IPS-11a (cell line): Measurements from ENCODE around the gene RIMBP2.

Source experiments
- H3K4me3 ChIP-seq: one replicate; pipeline ENCODE4 v1.5.1; 2013; ENCODE audit warnings: low read depth, low read length, control low read depth

Gene RIMBP2

GRCh38 chr12:130639476-130640424 is 76.3 kb downstream of the RIMBP2 start:
- no peak overlapping the region for H3K4me3 ChIP-seq

GRCh38 chr12:130636370-130636769 is 79.7 kb downstream of the RIMBP2 start:
- H3K4me3 ChIP-seq = no peak overlapping the region

- no peak overlapping the region for H3K4me3 ChIP-seq
These were observed 81.2 kb downstream of the RIMBP2 start for GRCh38 chr12:130634866-130635265.

GRCh38 chr12:130633771-130634170 is 82.3 kb downstream of the RIMBP2 start:
- no peak overlapping the region for H3K4me3 ChIP-seq

GRCh38 chr12:130632642-130633041 is 83.5 kb downstream of the RIMBP2 start:
- no peak overlapping the region for H3K4me3 ChIP-seq

GRCh38 chr12:130628304-130628703 is 87.8 kb downstream of the RIMBP2 start:
- no peak overlapping the region for H3K4me3 ChIP-seq

- H3K4me3 ChIP-seq = no peak overlapping the region
These were observed 88.9 kb downstream of the RIMBP2 start for GRCh38 chr12:130627175-130627574.

- H3K4me3 ChIP-seq = no peak overlapping the region
These were observed 89.5 kb downstream of the RIMBP2 start for GRCh38 chr12:130626601-130627000.

- no peak overlapping the region for H3K4me3 ChIP-seq
These were observed 90.9 kb downstream of the RIMBP2 start for GRCh38 chr12:130625201-130625600.

- no peak overlapping the region for H3K4me3 ChIP-seq
These were observed 93.3 kb downstream of the RIMBP2 start for GRCh38 chr12:130622803-130623202.

GRCh38 chr12:130621696-130622298 is 94.3 kb downstream of the RIMBP2 start:
- no peak overlapping the region for H3K4me3 ChIP-seq

- H3K4me3 ChIP-seq = no peak overlapping the region
These were observed 95.3 kb downstream of the RIMBP2 start for GRCh38 chr12:130620756-130621155.

- H3K4me3 ChIP-seq = no peak overlapping the region
These were observed 95.8 kb downstream of the RIMBP2 start for GRCh38 chr12:130620281-130620680.

- no peak overlapping the region for H3K4me3 ChIP-seq
These were observed 96.6 kb downstream of the RIMBP2 start for GRCh38 chr12:130619385-130620001.

GRCh38 chr12:130617219-130617618 is 98.9 kb downstream of the RIMBP2 start:
- H3K4me3 ChIP-seq = no peak overlapping the region

GRCh38 chr12:130615861-130616345 is 100.2 kb downstream of the RIMBP2 start:
- no peak overlapping the region for H3K4me3 ChIP-seq

- H3K4me3 ChIP-seq = no peak overlapping the region
These were observed 101.6 kb downstream of the RIMBP2 start for GRCh38 chr12:130614530-130614905.

- no peak overlapping the region for H3K4me3 ChIP-seq
These were observed 102.1 kb downstream of the RIMBP2 start for GRCh38 chr12:130613831-130614529.

GRCh38 chr12:130613131-130613530 is 103.0 kb downstream of the RIMBP2 start:
- H3K4me3 ChIP-seq = no peak overlapping the region

GRCh38 chr12:130611026-130611905 is 104.8 kb downstream of the RIMBP2 start:
- H3K4me3 ChIP-seq = no peak overlapping the region
